HepG2 (cell line): Measurements from ENCODE around the gene SNUPN. TPM values are rescaled to one million over a fixed set of nuclear protein-coding genes. Genes with fewer than 3 reads are reported as not detected.
A peak's percentile ranks its signal among the peaks of the same experiment; 100 is the strongest.

Experiments used
- HOXA5 ChIP-seq: sonication (generic); formaldehyde crosslinking; IDR thresholded peaks from 2 replicates; pipeline ENCODE4 v1.4.0; 2020; ENCODE audit warnings: missing genetic modification reagents
- KDM5A ChIP-seq: fragments of 200-600 bp; sonication (generic); IDR thresholded peaks from 2 replicates; pipeline ENCODE4 v1.7.0; 2018; ENCODE audit warnings: antibody characterized with exemption, mild to moderate bottlenecking, low read length, borderline replicate concordance
- KLF13 ChIP-seq: sonication (generic); formaldehyde crosslinking; IDR thresholded peaks from 2 replicates; pipeline ENCODE4 v1.4.0; 2020; ENCODE audit warnings: mild to moderate bottlenecking, missing genetic modification reagents
- NFKB2 ChIP-seq: sonication (generic); formaldehyde crosslinking; IDR thresholded peaks from 2 replicates; pipeline ENCODE4 v1.4.0; 2020; ENCODE audit warnings: missing genetic modification reagents, borderline replicate concordance
- POLR2AphosphoS5 ChIP-seq: IDR thresholded peaks from 2 replicates; pipeline ENCODE4 v1.6.1; 2012; ENCODE audit warnings: low read depth, low read length
- SP2 ChIP-seq: sonication (generic); formaldehyde crosslinking; IDR thresholded peaks from 2 replicates; pipeline ENCODE4 v1.5.1; 2020; ENCODE audit warnings: mild to moderate bottlenecking, missing genetic modification reagents
- SRSF9 ChIP-seq: fragments of 200-400 bp; formaldehyde crosslinking; IDR thresholded peaks from 2 replicates; pipeline ENCODE4 v1.6.1; 2018; ENCODE audit warnings: borderline replicate concordance, mild to moderate bottlenecking, low read depth, low read length; ENCODE audit not compliant: insufficient read depth, poor library complexity, severe bottlenecking
- TMF1 ChIP-seq: sonication (generic); formaldehyde crosslinking; IDR thresholded peaks from 2 replicates; pipeline ENCODE4 v1.8.1; 2022; ENCODE audit warnings: low read depth, missing genetic modification reagents
- ZBTB38 ChIP-seq: sonication (generic); formaldehyde crosslinking; IDR thresholded peaks from 2 replicates; pipeline ENCODE4 v1.5.1; 2020; ENCODE audit warnings: mild to moderate bottlenecking, missing genetic modification reagents
- ZBTB43 ChIP-seq: sonication (generic); formaldehyde crosslinking; conservative IDR thresholded peaks from 2 replicates; pipeline ENCODE4 v1.4.0; 2020; ENCODE audit warnings: missing genetic modification reagents
- ZC3H4 ChIP-seq: sonication (generic); formaldehyde crosslinking; IDR thresholded peaks from 2 replicates; pipeline ENCODE4 v1.4.0; 2020; ENCODE audit warnings: missing genetic modification reagents, borderline replicate concordance
- ZFP1 ChIP-seq: IDR thresholded peaks from 2 replicates; pipeline ENCODE4 v1.6.1; 2016
- ZNF138 ChIP-seq: sonication (generic); formaldehyde crosslinking; IDR thresholded peaks from 2 replicates; pipeline ENCODE4 v1.5.0; 2020; ENCODE audit warnings: mild to moderate bottlenecking, low read depth, missing genetic modification reagents
- ZNF205 ChIP-seq: IDR thresholded peaks from 2 replicates; pipeline ENCODE4 v1.6.1; 2018; ENCODE audit warnings: missing biosample characterization, missing genetic modification reagents
- ZNF3 ChIP-seq: IDR thresholded peaks from 2 replicates; pipeline ENCODE4 v1.7.0; 2017; ENCODE audit warnings: inconsistent platforms
- ZNF343 ChIP-seq: sonication (generic); formaldehyde crosslinking; IDR thresholded peaks from 2 replicates; pipeline ENCODE4 v1.4.0; 2020; ENCODE audit warnings: mild to moderate bottlenecking, missing genetic modification reagents
- ZNF350 ChIP-seq: sonication (generic); formaldehyde crosslinking; IDR thresholded peaks from 2 replicates; pipeline ENCODE4 v1.4.0; 2020; ENCODE audit warnings: mild to moderate bottlenecking, low read depth, missing genetic modification reagents, borderline replicate concordance
- ZNF609 ChIP-seq: sonication (generic); formaldehyde crosslinking; IDR thresholded peaks from 2 replicates; pipeline ENCODE4 v1.4.0; 2020; ENCODE audit warnings: mild to moderate bottlenecking, missing genetic modification reagents, borderline replicate concordance
- ZNF788 ChIP-seq: sonication (generic); formaldehyde crosslinking; IDR thresholded peaks from 2 replicates; pipeline ENCODE4 v1.5.0; 2020; ENCODE audit warnings: mild to moderate bottlenecking, missing genetic modification reagents, borderline replicate concordance
- polyA plus RNA-seq, 8 experiments: library from polyadenylated mRNA; depleted of rRNA in 3 of 8; stranded (reverse) in 7 of 8; unstranded in 1 of 8; fragments of >200 nt; fragmentation: Illumina TruSeq in 4 of 8; extraction: Trizol in 4 of 8; gene quantifications; 2 replicates each; pipeline versions ENCODE4 v1.2.1 to v1.2.3, GENCODE V29; 2011 to 2016; ENCODE audit warnings: low read depth in 4 of 8, missing spikeins in 1 of 8, mixed read lengths in 1 of 8; ENCODE audit not compliant: insufficient read depth in 1 of 8
- total RNA-seq, 5 experiments: library from RNA; depleted of rRNA; stranded (reverse); fragments of >200 nt; fragmentation: Illumina TruSeq; extraction: Trizol; gene quantifications; 2 replicates each; pipeline ENCODE4 v1.2.3, GENCODE V29; 2016; ENCODE audit warnings: low read depth in 1 of 5
- TF ChIP-seq, protein P1 (sequence below): sonication (generic); formaldehyde crosslinking; IDR thresholded peaks from 2 replicates; pipeline ENCODE4 v1.5.1; 2020; ENCODE audit warnings: missing genetic modification reagents, mild to moderate bottlenecking, borderline replicate concordance

The SNUPN gene
- total and polyA plus RNA-seq, 2 of the 13 experiments (the other 11 are each of a cell fraction or from before 2014, with no cell fraction given), result 9.0 to 16.4 TPM

DNA sequence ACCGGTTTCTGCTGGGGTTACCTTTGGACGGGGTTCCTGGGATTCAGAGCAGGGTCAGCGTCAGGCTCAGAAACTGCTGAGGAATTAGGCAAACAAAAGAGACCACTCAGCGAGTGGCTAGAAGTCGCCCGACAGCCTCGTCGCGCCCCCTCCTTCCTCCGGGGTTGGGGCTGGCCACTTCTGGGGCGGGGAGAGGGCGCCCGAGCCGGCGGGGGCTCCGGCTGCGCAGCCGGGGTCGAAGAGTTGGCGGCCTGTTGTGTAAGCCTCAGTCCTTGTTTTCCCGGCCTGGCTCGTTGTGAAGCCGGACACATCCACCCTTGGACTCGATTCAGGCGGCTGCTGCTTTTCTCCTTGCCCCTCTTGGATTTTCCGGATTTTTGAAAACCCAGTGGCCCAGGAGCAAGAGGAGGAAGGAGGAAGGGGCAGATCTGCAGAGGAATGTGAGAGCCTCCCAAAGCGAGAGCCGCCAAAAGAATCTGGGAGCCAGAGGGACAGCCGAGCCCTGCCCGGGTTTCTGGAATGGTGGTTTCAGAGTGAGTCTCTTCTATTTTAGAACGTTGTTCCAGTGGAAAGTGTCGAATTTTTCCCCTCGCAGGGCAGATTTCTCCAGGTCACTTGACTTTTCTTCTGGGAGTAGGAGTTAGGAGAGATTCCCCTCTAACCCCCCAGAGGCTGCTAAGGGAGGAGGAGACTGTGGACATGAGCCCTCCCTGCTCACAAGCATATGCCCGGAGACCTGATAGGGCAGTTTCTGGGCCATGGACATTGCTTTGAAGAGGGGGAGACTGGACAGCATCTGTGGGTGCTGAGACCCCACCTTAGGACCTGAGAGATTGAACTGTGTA lies 22.9 kb upstream of the SNUPN start (continued):
- TF ChIP-seq ZNF788 (CRISPR knock-in tag) (0 out of 2 replicates have a peak, but pooled peaks have one; percentile 11), ZNF343 (0 out of 2 replicates have a peak, but pooled peaks have one; percentile 21), ZNF609 (peak; percentile 9; the same call in 1 of the 2 replicates), ZNF350 (CRISPR knock-in tag) (peak; percentile 13; the same call in 1 of the 2 replicates), TMF1 (no peak; the same call in 1 of the 2 replicates), HOXA5 (CRISPR knock-in tag) (0 out of 2 replicates have a peak, but pooled peaks have one; percentile 20), ZNF138 (no peak), ZNF3 (CRISPR knock-in tag) (no peak), ZC3H4 (CRISPR knock-in tag) (no peak), ZNF205 (CRISPR knock-in tag) (no peak; the same call in 1 of the 2 replicates), SP2 (no peak), ZBTB38 (CRISPR knock-in tag) (no peak), NFKB2 (CRISPR knock-in tag) (no peak), POLR2AphosphoS5 (peak; percentile 59; the same call in 1 of the 2 replicates), ZFP1 (CRISPR knock-in tag) (no peak), KLF13 (CRISPR knock-in tag) (no peak), SRSF9 (no peak), KDM5A (no peak), ZBTB43 (no peak)
- TF ChIP-seq, protein P1, sequence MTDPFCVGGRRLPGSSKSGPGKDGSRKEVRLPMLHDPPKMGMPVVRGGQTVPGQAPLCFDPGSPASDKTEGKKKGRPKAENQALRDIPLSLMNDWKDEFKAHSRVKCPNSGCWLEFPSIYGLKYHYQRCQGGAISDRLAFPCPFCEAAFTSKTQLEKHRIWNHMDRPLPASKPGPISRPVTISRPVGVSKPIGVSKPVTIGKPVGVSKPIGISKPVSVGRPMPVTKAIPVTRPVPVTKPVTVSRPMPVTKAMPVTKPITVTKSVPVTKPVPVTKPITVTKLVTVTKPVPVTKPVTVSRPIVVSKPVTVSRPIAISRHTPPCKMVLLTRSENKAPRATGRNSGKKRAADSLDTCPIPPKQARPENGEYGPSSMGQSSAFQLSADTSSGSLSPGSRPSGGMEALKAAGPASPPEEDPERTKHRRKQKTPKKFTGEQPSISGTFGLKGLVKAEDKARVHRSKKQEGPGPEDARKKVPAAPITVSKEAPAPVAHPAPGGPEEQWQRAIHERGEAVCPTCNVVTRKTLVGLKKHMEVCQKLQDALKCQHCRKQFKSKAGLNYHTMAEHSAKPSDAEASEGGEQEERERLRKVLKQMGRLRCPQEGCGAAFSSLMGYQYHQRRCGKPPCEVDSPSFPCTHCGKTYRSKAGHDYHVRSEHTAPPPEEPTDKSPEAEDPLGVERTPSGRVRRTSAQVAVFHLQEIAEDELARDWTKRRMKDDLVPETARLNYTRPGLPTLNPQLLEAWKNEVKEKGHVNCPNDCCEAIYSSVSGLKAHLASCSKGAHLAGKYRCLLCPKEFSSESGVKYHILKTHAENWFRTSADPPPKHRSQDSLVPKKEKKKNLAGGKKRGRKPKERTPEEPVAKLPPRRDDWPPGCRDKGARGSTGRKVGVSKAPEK (CRISPR knock-in tag), result no peak
